NT2/D1 (cell line): ENCODE results near the gene CHST15.

ENCODE experiments used
- DNase-seq: peaks from one replicate; pipeline ENCODE4 v3.0.0-alpha.2; 2011; ENCODE audit warnings: low read depth, low spot score
- H3K27me3 ChIP-seq: 2 replicates; pipeline ENCODE4 v1.6.0; 2011; ENCODE audit warnings: mild to moderate bottlenecking; ENCODE audit not compliant: insufficient read length, insufficient read depth
- H3K36me3 ChIP-seq: 2 replicates; pipeline ENCODE4 v1.6.1; 2011; ENCODE audit warnings: mild to moderate bottlenecking, low read length, mixed read lengths; ENCODE audit not compliant: insufficient read depth, insufficient read length
- H3K4me1 ChIP-seq: 2 replicates; pipeline ENCODE4 v1.5.1; 2011; ENCODE audit not compliant: insufficient read depth, insufficient read length
- H3K4me3 ChIP-seq: 2 replicates; pipeline ENCODE4 v1.5.1; 2011; ENCODE audit warnings: low read depth; ENCODE audit not compliant: insufficient read length
- H3K9ac ChIP-seq: 2 replicates; pipeline ENCODE4 v1.6.0; 2011; ENCODE audit warnings: low read depth; ENCODE audit not compliant: insufficient read length
- H3K9me3 ChIP-seq: 2 replicates; pipeline ENCODE4 v1.5.1; 2011; ENCODE audit warnings: mild to moderate bottlenecking, low read length; ENCODE audit not compliant: insufficient read depth
- SUZ12 ChIP-seq: IDR thresholded peaks from 2 replicates; pipeline ENCODE4 v1.6.1; 2011; ENCODE audit not compliant: insufficient read length, insufficient read depth; ENCODE audit errors: extremely low read depth
- YY1 ChIP-seq: IDR thresholded peaks from 2 replicates; pipeline ENCODE4 v1.6.1; 2011; ENCODE audit not compliant: insufficient read length, insufficient read depth
- ZNF274 ChIP-seq: IDR thresholded peaks from 2 replicates; pipeline ENCODE4 v1.6.1; 2011; ENCODE audit warnings: mild to moderate bottlenecking, low read depth, low read length

The CHST15 gene

GRCh38 chr10:124014416-124015154 lies 78.8 kb downstream of the CHST15 start:
- Histone ChIP-seq H3K9me3 (no peaks in the 10 kb centered on the region), H3K9ac (no peak overlapping the region)
- TF ChIP-seq YY1, result no peak
- no peak for TF ChIP-seq ZNF274
- TF ChIP-seq SUZ12, result no peak

GRCh38 chr10:124013916-124014315 lies 79.5 kb downstream of the CHST15 start:
- H3K36me3 ChIP-seq, result peaks cover 37% of the 10 kb centered on the region
- H3K4me1 ChIP-seq, result peaks cover 15% of the 10 kb centered on the region
- no peak for DNase-seq
- H3K4me3 ChIP-seq, result no peak overlapping the region
- no peaks in the 10 kb centered on the region for H3K27me3 ChIP-seq
- TF ChIP-seq SUZ12 (no peak), YY1 (no peak), ZNF274 (no peak)
- no peak overlapping the region for H3K9ac ChIP-seq
- H3K9me3 ChIP-seq, result no peaks in the 10 kb centered on the region

More at GRCh38 chr10:124014416-124015154, 78.8 kb downstream of the CHST15 start:
- H3K4me1 ChIP-seq, result peaks cover 21% of the 10 kb centered on the region
- H3K4me3 ChIP-seq, result no peak overlapping the region
- no peaks in the 10 kb centered on the region for H3K27me3 ChIP-seq
- H3K36me3 ChIP-seq, result peaks cover 36% of the 10 kb centered on the region
- no peak for DNase-seq

- no peak for DNase-seq
- H3K36me3 ChIP-seq, result peaks cover 40% of the 10 kb centered on the region
- no peak overlapping the region for H3K9ac ChIP-seq
- TF ChIP-seq SUZ12 (no peak), ZNF274 (no peak), YY1 (no peak)
- no peaks in the 10 kb centered on the region for H3K27me3 ChIP-seq
- no peaks in the 10 kb centered on the region for H3K9me3 ChIP-seq
- peaks cover 13% of the 10 kb centered on the region for H3K4me1 ChIP-seq
- H3K4me3 ChIP-seq, result no peak overlapping the region
Observed at GRCh38 chr10:124012991-124013390, 80.4 kb downstream of the CHST15 start.

GRCh38 chr10:124012583-124012982 lies 80.8 kb downstream of the CHST15 start:
- Histone ChIP-seq H3K27me3 (no peaks in the 10 kb centered on the region), H3K9me3 (no peaks in the 10 kb centered on the region), H3K4me3 (no peak overlapping the region), H3K4me1 (peaks cover 10% of the 10 kb centered on the region), H3K36me3 (peaks cover 43% of the 10 kb centered on the region), H3K9ac (no peak overlapping the region)
- TF ChIP-seq SUZ12 (no peak), YY1 (no peak), ZNF274 (no peak)
- no peak for DNase-seq

GRCh38 chr10:124012066-124012465 lies 81.3 kb downstream of the CHST15 start:
- DNase-seq, result no peak
- peaks cover 10% of the 10 kb centered on the region for H3K4me1 ChIP-seq
- no peaks in the 10 kb centered on the region for H3K9me3 ChIP-seq
- no peak overlapping the region for H3K4me3 ChIP-seq
- no peak for TF ChIP-seq ZNF274
- no peak for TF ChIP-seq SUZ12
- TF ChIP-seq YY1, result no peak
- no peak overlapping the region for H3K9ac ChIP-seq
- H3K27me3 ChIP-seq, result no peaks in the 10 kb centered on the region
- H3K36me3 ChIP-seq, result peaks cover 49% of the 10 kb centered on the region

GRCh38 chr10:124011464-124011863 lies 81.9 kb downstream of the CHST15 start:
- DNase-seq, result no peak
- Histone ChIP-seq H3K4me3 (no peak overlapping the region), H3K36me3 (peaks cover 55% of the 10 kb centered on the region), H3K9ac (no peak overlapping the region), H3K4me1 (peaks cover 10% of the 10 kb centered on the region), H3K27me3 (no peaks in the 10 kb centered on the region), H3K9me3 (no peaks in the 10 kb centered on the region)
- TF ChIP-seq SUZ12 (no peak), YY1 (no peak), ZNF274 (no peak)

GRCh38 chr10:124010563-124011131 lies 82.8 kb downstream of the CHST15 start:
- peaks cover 10% of the 10 kb centered on the region for H3K4me1 ChIP-seq
- no peak overlapping the region for H3K9ac ChIP-seq
- peaks cover 56% of the 10 kb centered on the region for H3K36me3 ChIP-seq
- no peaks in the 10 kb centered on the region for H3K27me3 ChIP-seq
- DNase-seq, result peak; percentile 52
- H3K4me3 ChIP-seq, result no peak overlapping the region
- no peak for TF ChIP-seq SUZ12
- TF ChIP-seq YY1, result no peak
- TF ChIP-seq ZNF274, result no peak
- H3K9me3 ChIP-seq, result no peaks in the 10 kb centered on the region
